NCI-H748 (cell line): ENCODE measurements around the gene ANKS1B.
"Not testable (repeated sequence)": the region's sequence is repeated elsewhere in the genome, so short reads cannot be mapped to it uniquely, and the experiment has no call there.

Source experiments
- DNase-seq: peaks from one replicate; lab custom pipeline; 2025; ENCODE audit not compliant: unreplicated experiment; lab: John Stamatoyannopoulos, UW

Gene ANKS1B

GRCh38 chr12:99034201-99034600 lies 950.5 kb downstream of the ANKS1B start:
- DNase-seq: not testable (repeated sequence)

- peak; percentile 59 for DNase-seq
These were observed 955.0 kb downstream of the ANKS1B start for GRCh38 chr12:99029511-99030271.

GRCh38 chr12:99027461-99027860 lies 957.3 kb downstream of the ANKS1B start:
- DNase-seq: no peak

GRCh38 chr12:99027055-99027393 lies 957.7 kb downstream of the ANKS1B start:
- no peak for DNase-seq

- DNase-seq: no peak
These were observed 958.2 kb downstream of the ANKS1B start for GRCh38 chr12:99026332-99027054.

- DNase-seq: no peak
These were observed 959.9 kb downstream of the ANKS1B start for GRCh38 chr12:99024870-99025269.

GRCh38 chr12:99024191-99024590 lies 960.5 kb downstream of the ANKS1B start:
- no peak for DNase-seq

- DNase-seq: no peak
These were observed 963.9 kb downstream of the ANKS1B start for GRCh38 chr12:99020871-99021270.

GRCh38 chr12:99019798-99020197 lies 964.9 kb downstream of the ANKS1B start:
- DNase-seq: no peak

GRCh38 chr12:99017971-99018370 lies 966.8 kb downstream of the ANKS1B start:
- DNase-seq: no peak

- DNase-seq: no peak
These were observed 975.0 kb downstream of the ANKS1B start for GRCh38 chr12:99009654-99010296.

- peak; percentile 16 for DNase-seq
These were observed 979.1 kb downstream of the ANKS1B start for GRCh38 chr12:99005601-99006000.

GRCh38 chr12:99004799-99005466 lies 979.8 kb downstream of the ANKS1B start:
- DNase-seq: peak; percentile 47

GRCh38 chr12:99002731-99003130 lies 982.0 kb downstream of the ANKS1B start:
- DNase-seq: no peak

GRCh38 chr12:99002156-99002555 lies 982.6 kb downstream of the ANKS1B start:
- no peak for DNase-seq

GRCh38 chr12:98999559-98999958 lies 985.2 kb downstream of the ANKS1B start:
- DNase-seq: peak; percentile 10

- peak; percentile 54 for DNase-seq
These were observed 985.9 kb downstream of the ANKS1B start for GRCh38 chr12:98998697-98999299.

- no peak for DNase-seq
These were observed 986.8 kb downstream of the ANKS1B start for GRCh38 chr12:98997899-98998298.

GRCh38 chr12:98990648-98991047 lies 994.1 kb downstream of the ANKS1B start:
- DNase-seq: peak; percentile 53

- DNase-seq: no peak
These were observed 999.6 kb downstream of the ANKS1B start for GRCh38 chr12:98985156-98985555.

GRCh38 chr12:98983647-98984046 lies 1001.1 kb downstream of the ANKS1B start:
- DNase-seq: no peak
